K562 (cell line): ENCODE data around the gene CASKIN1. TPM values are rescaled to one million over a fixed set of nuclear protein-coding genes. Genes with fewer than 3 reads are reported as not detected.

Experiments
- ASH1L ChIP-seq: fragments of 450-650 bp; IDR thresholded peaks from 2 replicates; pipeline ENCODE4 v1.6.1; 2018; ENCODE audit warnings: borderline replicate concordance, mild to moderate bottlenecking, low read depth; ENCODE audit not compliant: partially characterized antibody
- CCNT2 ChIP-seq: IDR thresholded peaks from 2 replicates; pipeline ENCODE4 v1.6.1; 2011; ENCODE audit warnings: borderline replicate concordance, low read depth, mild to moderate bottlenecking, moderate library complexity, mixed read lengths, low read length; ENCODE audit not compliant: insufficient read length; ENCODE audit errors: extremely low read depth
- CREB1 ChIP-seq, 2 experiments: sonication (generic) in 1 of 2; formaldehyde crosslinking in 1 of 2; IDR thresholded peaks; 2 replicates each; pipeline versions ENCODE4 v1.6.1 to v1.8.0; 2012 to 2022; ENCODE audit warnings: inconsistent platforms in 1 of 2, mild to moderate bottlenecking in 1 of 2, missing genetic modification reagents in 1 of 2, moderate library complexity in 1 of 2
- DDX20 ChIP-seq: fragments of 450-650 bp; IDR thresholded peaks from 2 replicates; pipeline ENCODE4 v1.6.1; 2016; ENCODE audit warnings: missing genetic modification characterization, low read depth, mild to moderate bottlenecking, missing compliant biosample characterization, moderate library complexity
- KLF16 ChIP-seq: IDR thresholded peaks from 2 replicates; pipeline ENCODE4 v1.6.1; 2016; ENCODE audit warnings: antibody characterized with exemption
- SIRT6 ChIP-seq: IDR thresholded peaks from one replicate; pipeline ENCODE4 v1.6.1; 2012; ENCODE audit warnings: low read depth, mild to moderate bottlenecking, control low read depth, inconsistent platforms, low read length, moderate library complexity
- SREBF2 ChIP-seq: sonication (generic); formaldehyde crosslinking; IDR thresholded peaks from 2 replicates; pipeline ENCODE4 v1.4.0; 2020; ENCODE audit warnings: mild to moderate bottlenecking, missing genetic modification reagents
- TBP ChIP-seq: optimal IDR thresholded peaks from 2 replicates; pipeline ENCODE3; 2011; ENCODE audit warnings: low read depth, low read length, improper control_type of control experiment
- ZNF384 ChIP-seq: IDR thresholded peaks from 2 replicates; pipeline ENCODE4 v1.6.1; 2012; ENCODE audit warnings: low read depth, low read length, improper control_type of control experiment
- polyA plus RNA-seq, 8 experiments: library from polyadenylated mRNA; depleted of rRNA in 4 of 8; stranded (reverse) in 5 of 8; unstranded in 3 of 8; fragments of >200 nt; fragmentation: Nextera tagmentation in 2 of 8; fragmentation: Illumina TruSeq in 1 of 8; extraction: Ambion mirVana in 2 of 8; extraction: Trizol in 1 of 8; gene quantifications; 2 replicates each; pipeline versions ENCODE4 v1.2.1 to v1.2.3, GENCODE V29; 2011 to 2014; ENCODE audit warnings: inconsistent platforms in 1 of 8, missing spikeins in 1 of 8
- total RNA-seq, 7 experiments: library from RNA; depleted of rRNA in 6 of 7; stranded (reverse); fragments of >200 nt in 6 of 7; fragmentation: Illumina TruSeq in 2 of 7; extraction: Trizol in 2 of 7; gene quantifications; 2 replicates each; pipeline versions ENCODE4 v1.2.1 to v1.2.3, GENCODE V29; 2011 to 2021; ENCODE audit warnings: low replicate concordance in 1 of 7
- TF ChIP-seq, protein P1 (sequence below): fragments of 450-650 bp; formaldehyde crosslinking; IDR thresholded peaks from 2 replicates; pipeline ENCODE4 v1.4.0; 2020; ENCODE audit warnings: mild to moderate bottlenecking, moderate library complexity
- TF ChIP-seq, protein P2 (sequence below): fragments of 250-450 bp; sonication (Bioruptor Pico); IDR thresholded peaks from 2 replicates; pipeline ENCODE4 v1.5.0; 2020; ENCODE audit warnings: mild to moderate bottlenecking
- TF ChIP-seq, protein P3 (sequence below), 2 experiments: fragments of 450-650 bp; IDR thresholded peaks; 2 replicates each; pipeline ENCODE4 v1.6.1; 2016; ENCODE audit warnings: mild to moderate bottlenecking in 2 of 2, borderline replicate concordance in 1 of 2, low read depth in 1 of 2, moderate library complexity in 1 of 2

Gene CASKIN1
- total and polyA plus RNA-seq, 9 of the 15 experiments (the other 6 are each of a cell fraction or from before 2014, with no cell fraction given): 0.15 to 4.5 (median 1.5) TPM; not detected in 2

DNA sequence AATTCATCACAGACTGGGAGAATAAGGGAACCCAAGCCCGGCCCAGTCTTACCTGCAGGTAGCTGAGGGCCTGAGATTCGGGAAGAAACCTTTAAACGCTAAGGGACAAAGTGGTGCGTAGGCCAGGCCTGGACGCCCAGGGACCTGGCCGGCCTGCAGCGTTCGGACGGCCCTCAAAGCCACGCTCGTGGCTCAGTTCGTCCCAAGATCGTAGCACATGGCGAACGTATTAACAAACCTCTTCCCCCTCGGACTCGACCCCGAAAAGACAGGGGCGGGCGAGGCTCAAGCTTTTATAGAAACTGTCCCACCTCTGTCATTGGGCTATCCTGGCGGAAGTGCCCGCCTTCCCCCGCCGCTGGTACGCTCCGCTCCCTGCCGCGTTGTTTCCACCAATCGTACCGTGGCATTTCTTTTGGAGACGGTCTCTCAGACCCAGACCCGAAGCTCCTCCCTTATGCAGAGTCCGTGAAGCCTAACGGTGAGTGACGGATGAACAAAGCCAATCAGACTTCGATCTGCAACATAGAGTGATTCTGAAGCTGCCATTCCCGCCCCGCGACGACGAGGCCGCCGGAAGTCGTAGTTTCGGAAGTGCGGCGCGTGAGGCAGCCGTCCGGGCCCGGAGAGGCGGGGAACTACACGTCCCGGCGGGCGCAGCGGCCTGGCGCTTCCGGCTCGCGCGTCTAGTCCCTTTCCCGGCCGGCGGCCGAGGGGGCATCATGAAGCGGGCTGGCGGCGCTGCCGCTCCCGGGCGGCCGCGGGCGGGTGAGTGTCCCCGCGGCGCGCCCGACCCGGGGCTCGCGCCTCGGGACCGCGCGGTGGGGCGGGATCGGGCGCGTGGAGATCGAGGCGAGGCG, 41.1 kb downstream of the CASKIN1 start, which contains the start of gene TRAF7 (continued):
- no peak for TF ChIP-seq SIRT6
- TF ChIP-seq KLF16: no peak
- no peak for TF ChIP-seq ZNF384
- no peak for TF ChIP-seq DDX20 (tag)
- TF ChIP-seq CREB1 (IDR thresholded peaks at IDR 0.05): peak; percentile 90
- peak; percentile 91 for TF ChIP-seq CREB1 (CRISPR knock-in tag; IDR thresholded peaks at IDR 0.05)
- peak; percentile 48 for TF ChIP-seq CCNT2
- TF ChIP-seq, protein P1, sequence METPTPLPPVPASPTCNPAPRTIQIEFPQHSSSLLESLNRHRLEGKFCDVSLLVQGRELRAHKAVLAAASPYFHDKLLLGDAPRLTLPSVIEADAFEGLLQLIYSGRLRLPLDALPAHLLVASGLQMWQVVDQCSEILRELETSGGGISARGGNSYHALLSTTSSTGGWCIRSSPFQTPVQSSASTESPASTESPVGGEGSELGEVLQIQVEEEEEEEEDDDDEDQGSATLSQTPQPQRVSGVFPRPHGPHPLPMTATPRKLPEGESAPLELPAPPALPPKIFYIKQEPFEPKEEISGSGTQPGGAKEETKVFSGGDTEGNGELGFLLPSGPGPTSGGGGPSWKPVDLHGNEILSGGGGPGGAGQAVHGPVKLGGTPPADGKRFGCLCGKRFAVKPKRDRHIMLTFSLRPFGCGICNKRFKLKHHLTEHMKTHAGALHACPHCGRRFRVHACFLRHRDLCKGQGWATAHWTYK (CRISPR knock-in tag): peak; percentile 59
- TF ChIP-seq, protein P2, sequence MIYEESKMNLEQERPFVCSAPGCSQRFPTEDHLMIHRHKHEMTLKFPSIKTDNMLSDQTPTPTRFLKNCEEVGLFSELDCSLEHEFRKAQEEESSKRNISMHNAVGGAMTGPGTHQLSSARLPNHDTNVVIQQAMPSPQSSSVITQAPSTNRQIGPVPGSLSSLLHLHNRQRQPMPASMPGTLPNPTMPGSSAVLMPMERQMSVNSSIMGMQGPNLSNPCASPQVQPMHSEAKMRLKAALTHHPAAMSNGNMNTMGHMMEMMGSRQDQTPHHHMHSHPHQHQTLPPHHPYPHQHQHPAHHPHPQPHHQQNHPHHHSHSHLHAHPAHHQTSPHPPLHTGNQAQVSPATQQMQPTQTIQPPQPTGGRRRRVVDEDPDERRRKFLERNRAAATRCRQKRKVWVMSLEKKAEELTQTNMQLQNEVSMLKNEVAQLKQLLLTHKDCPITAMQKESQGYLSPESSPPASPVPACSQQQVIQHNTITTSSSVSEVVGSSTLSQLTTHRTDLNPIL (CRISPR knock-in tag): no peak
- peak; percentile 81 for TF ChIP-seq ASH1L
- TF ChIP-seq, protein P3, sequence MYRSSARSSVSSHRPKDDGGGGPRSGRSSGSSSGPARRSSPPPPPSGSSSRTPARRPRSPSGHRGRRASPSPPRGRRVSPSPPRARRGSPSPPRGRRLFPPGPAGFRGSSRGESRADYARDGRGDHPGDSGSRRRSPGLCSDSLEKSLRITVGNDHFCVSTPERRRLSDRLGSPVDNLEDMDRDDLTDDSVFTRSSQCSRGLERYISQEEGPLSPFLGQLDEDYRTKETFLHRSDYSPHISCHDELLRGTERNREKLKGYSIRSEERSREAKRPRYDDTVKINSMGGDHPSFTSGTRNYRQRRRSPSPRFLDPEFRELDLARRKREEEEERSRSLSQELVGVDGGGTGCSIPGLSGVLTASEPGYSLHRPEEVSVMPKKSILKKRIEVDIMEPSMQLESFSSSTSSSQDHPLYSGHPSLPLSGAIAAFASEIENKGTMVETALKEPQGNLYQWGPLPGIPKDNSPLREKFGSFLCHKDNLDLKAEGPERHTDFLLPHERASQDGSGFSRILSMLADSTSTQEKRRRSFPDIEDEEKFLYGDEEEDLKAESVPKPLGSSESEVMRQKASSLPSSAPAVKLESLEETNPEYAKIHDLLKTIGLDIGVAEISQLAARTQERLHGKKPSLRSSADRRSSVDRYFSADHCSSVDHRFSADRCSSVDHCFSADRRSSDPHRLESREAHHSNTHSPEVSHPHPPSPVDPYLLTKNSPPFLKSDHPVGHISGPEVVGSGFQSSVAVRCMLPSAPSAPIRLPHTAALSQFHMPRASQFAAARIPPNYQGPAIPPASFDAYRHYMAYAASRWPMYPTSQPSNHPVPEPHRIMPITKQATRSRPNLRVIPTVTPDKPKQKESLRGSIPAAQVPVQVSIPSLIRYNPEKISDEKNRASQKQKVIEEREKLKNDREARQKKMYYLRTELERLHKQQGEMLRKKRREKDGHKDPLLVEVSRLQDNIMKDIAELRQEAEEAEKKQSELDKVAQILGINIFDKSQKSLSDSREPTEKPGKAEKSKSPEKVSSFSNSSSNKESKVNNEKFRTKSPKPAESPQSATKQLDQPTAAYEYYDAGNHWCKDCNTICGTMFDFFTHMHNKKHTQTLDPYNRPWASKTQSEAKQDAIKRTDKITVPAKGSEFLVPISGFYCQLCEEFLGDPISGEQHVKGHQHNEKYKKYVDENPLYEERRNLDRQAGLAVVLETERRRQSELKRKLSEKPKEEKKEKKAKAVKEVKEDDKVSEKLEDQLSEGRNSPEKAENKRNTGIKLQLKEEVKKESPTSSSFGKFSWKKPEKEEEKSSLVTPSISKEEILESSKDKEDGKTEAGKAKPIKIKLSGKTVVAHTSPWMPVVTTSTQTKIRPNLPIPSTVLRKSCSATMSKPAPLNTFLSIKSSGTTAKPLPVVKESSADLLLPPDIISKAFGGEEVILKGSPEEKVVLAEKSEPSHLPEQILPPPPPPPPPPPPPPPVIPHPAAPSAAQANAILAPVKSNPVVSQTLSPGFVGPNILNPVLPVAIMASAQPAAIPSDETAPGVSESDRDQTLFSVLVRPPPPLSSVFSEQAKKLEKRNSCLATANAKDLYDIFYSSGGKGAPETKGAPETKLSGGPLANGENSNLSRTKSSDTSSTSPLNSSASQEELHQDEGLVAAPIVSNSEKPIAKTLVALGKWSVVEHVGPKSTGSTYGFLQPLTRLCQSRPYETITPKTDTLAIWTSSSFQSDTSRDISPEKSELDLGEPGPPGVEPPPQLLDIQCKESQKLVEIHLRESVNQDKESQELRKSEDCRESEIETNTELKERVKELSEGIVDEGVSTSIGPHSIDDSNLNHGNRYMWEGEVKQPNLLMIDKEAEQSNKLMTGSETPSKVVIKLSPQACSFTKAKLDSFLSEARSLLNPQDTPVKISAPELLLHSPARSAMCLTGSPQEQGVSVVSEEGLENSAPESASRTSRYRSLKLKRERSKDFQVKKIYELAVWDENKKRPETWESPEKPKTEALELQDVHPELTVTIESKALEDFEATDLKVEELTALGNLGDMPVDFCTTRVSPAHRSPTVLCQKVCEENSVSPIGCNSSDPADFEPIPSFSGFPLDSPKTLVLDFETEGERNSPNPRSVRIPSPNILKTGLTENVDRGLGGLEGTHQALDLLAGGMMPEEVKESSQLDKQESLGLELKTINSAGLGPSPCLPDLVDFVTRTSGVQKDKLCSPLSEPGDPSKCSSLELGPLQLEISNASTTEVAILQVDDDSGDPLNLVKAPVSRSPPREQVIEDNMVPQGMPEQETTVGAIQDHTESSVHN (IDR thresholded peaks at IDR 0.05; ENCODE audit: borderline replicate concordance in 1 of 2, low read depth in 1 of 2): no peak
- no peak for TF ChIP-seq SREBF2 (CRISPR knock-in tag)
- TF ChIP-seq TBP: no peak
